ENCODE data around the gene UCP3.

The UCP3 gene, protein sequence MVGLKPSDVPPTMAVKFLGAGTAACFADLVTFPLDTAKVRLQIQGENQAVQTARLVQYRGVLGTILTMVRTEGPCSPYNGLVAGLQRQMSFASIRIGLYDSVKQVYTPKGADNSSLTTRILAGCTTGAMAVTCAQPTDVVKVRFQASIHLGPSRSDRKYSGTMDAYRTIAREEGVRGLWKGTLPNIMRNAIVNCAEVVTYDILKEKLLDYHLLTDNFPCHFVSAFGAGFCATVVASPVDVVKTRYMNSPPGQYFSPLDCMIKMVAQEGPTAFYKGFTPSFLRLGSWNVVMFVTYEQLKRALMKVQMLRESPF

GRCh38 chr11:74008373-74009229, at the start of gene UCP3:
TSS of gene UCP3 (minus strand) at chr11:74009085. CDS start at chr11:74007042, 2,043 bp downstream.
- DNase-seq = no peak

DNA sequence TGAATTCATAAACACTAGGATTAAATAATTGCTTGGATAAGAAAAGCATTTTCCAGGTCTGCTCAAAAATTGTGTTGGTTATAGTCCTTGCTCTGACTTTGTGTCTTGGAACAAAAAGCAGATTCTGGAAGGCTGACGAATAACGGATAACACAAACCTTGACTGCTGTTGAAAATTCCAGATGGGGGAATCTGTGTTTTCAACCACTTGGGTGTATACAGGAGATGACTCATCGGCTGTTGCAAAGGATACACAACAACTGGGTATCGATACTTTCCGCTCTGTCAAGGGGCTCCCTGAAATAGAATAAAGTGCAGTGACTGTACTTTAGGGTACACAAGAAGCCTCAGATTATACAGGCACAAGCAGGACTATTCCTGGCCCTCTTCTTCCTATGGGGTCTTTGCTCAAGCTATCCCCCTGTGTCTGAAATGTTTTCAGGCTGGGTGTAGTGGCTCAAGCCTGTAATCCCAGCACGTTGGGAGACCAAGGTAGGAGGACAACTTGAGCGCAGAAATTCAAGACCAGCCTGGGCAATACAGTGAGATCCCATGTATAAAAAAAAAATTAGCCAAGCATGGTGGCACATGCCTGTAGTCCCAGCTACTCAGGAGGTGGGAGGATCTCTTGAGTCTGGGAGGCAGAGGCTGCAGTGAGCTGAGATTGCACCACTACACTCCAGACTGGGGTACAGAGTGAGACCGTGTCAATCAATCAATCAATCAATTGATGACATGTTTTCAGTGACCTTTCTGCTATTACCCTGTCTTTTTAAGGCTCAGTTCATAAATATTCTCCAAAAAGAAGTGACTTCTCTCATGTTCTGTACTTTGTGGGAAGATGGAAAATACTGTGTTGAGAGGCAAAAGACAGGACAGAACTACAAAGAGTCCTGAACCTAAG, 48.6 kb upstream of the UCP3 start:
- DNase-seq = no peak

- no peak for DNase-seq
Observed at GRCh38 chr11:74055938-74056337, 47.1 kb upstream of the UCP3 start.

DNA sequence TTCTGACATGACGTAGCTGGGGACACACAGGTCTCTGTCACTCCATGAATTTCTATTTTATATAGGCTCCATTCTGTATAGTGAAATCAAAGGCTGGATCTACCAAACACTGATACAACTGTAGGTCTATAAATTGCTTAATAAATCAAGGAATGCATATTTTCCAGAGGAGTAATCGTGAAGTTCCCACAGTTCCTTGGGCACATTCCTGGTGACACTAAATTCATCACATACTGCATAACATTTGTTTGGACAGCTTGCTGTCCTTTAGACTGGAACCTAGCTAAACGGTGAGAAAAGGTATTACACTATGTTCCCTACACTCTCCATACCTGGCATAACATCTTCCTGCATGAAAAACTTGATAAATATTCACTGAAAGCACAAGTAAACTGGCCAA, 41.6 kb upstream of the UCP3 start:
- DNase-seq = no peak

GRCh38 chr11:74048993-74049392, 40.1 kb upstream of the UCP3 start:
- no peak for DNase-seq

GRCh38 chr11:74044538-74044937, 35.7 kb upstream of the UCP3 start:
- DNase-seq = no peak

DNA sequence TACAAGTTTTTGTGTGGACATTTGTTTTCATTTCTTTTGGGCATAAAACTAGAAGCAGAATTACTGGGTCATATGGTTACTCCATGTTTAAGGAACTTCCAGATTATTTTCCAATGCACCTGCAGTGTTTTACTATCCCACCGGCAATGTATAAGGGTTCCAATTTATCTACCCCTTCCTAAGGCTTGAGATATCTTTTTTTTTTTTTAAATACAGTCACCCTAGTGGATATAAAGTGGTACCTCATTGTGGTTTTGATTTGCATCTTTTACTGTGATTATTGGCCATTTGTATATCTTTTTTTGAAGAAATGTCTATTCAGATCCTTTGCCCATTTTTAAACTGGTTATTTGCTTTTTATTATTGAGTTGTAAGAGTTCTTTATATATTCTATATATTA, 34.6 kb upstream of the UCP3 start:
- no peak for DNase-seq

DNA sequence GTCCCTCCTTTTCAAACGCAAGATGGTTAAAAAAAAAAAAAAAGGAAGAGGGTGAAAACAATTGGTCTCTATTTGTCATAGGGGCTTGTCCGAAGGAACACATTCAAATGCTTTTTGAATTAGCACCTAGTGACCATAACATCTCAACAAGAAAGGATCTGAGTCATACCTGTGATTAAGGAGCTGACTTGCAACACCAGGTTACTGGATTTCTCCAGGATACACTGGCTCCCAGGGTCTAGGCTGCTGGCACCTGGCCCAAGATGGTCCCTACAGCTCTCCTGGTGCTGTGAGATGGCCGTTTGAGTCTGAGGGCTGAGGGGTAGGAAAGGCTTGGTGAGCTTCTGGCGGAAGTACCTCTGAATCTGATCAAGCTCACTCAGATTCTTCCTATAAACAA, 28.4 kb upstream of the UCP3 start:
- DNase-seq = no peak

GRCh38 chr11:74035264-74035663, 26.4 kb upstream of the UCP3 start:
- DNase-seq = no peak

- no peak for DNase-seq
Observed at GRCh38 chr11:74033046-74033445, 24.2 kb upstream of the UCP3 start.

- DNase-seq = no peak
Observed at GRCh38 chr11:74030723-74031676, 22.1 kb upstream of the UCP3 start.

- DNase-seq = no peak
Observed at GRCh38 chr11:74025467-74026166, 16.7 kb upstream of the UCP3 start.

- DNase-seq = no peak
Observed at GRCh38 chr11:74024261-74025029, 15.6 kb upstream of the UCP3 start.

DNA sequence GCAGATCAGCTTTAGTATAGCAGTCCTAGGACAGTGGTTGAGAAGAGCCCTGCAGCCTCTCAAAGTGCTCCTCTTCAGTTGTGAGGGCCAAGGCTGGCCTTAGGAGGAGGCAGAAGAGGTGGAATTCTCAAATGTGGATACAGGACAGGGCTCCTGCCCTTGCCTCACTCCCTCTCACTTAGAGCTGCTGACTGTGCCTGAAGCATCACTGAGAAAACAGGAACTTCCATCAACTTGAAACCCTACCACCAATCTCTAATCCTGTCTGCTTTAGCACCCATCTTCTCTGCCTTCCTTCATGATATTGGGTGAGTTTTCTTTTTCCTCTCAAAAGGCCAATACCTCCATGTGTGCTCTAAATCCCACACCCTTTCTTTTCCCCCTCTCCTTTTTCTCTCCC, 14.4 kb upstream of the UCP3 start:
- DNase-seq = no peak

GRCh38 chr11:74022546-74022945, 13.7 kb upstream of the UCP3 start:
- DNase-seq = no peak

DNA sequence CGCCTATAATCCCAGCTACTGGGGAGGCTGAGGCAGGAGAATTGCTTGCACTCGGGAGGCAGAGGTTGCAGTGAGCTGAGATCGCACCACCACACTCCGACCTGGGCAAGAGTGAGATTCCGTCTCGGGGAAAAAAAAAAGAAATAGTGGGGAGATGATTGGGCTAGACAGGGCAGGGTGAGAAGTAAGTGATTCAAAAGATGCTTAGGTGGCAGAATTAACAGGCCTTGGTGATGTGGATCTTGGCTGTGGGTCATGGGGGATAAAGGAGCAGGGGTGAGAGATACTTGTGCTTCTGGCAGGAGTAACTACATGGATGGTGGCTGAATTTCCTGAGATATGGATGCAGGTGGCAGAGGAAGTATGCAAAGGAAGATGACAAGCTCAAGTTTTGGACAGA, 13.1 kb upstream of the UCP3 start:
- DNase-seq = no peak

DNA sequence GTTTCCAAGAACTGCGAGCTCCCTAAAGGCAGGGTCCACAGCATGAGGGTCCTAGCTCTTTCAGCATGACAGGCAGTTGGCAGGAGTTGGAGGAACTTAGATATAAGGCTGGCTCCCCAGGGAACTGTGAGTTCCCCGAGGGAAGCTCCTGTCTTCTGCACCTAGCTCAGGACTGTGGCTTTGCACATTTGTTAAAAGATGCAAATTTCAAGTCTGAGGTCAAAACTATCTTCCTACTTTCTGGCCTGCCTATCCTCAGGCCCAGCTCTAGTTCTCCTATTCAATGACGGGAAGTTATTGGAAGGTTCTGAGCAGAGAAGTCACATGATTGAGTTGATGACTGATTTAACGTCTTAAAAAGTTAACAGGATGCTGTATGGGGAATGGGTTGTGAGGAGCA, 11.7 kb upstream of the UCP3 start:
- no peak for DNase-seq

- DNase-seq = no peak
Observed at GRCh38 chr11:74019860-74020259, 11.0 kb upstream of the UCP3 start.

DNA sequence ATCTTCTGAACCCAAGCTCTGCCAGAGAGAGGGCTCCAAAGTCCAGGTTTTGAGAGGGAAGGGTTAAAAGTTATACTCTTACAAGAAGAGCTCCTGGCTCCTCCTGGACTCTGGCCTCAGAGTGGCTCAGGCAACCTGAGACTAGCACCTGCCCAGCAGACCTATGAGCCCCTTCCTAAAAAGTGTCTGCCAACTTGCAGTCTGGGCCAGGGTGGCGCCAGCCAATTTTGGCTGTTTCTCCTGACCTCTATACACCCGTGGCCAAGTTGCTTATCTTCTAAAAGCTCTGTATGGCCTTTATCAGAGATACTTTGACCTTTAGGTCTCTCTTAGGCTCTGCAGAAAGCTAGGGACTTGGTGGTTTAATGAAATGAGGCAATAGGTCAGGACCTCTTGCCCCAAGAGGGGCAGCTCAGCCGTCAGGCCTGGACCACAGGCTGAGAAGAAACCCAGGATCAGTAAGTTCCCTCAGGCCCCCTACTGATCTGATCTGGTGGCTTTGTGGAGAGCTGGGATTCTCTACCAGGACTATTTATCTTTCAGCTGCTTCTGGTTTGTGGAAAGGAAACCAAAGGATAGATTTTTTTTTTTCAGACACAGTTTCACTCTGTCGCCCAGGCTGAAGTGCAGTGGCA, 10.3 kb upstream of the UCP3 start:
- no peak for DNase-seq

Data from NCI-H1694 (cell line).